ENCODE measurements around the gene MIOX. TPM values are rescaled to one million over a fixed set of nuclear protein-coding genes. Genes with fewer than 3 reads are reported as not detected.

Gene MIOX
- total and polyA plus RNA-seq, 10 of the 15 experiments (the other 5 are each of a cell fraction or from before 2014, with no cell fraction given): 0.10 to 0.31 TPM; not detected in 8

DNA sequence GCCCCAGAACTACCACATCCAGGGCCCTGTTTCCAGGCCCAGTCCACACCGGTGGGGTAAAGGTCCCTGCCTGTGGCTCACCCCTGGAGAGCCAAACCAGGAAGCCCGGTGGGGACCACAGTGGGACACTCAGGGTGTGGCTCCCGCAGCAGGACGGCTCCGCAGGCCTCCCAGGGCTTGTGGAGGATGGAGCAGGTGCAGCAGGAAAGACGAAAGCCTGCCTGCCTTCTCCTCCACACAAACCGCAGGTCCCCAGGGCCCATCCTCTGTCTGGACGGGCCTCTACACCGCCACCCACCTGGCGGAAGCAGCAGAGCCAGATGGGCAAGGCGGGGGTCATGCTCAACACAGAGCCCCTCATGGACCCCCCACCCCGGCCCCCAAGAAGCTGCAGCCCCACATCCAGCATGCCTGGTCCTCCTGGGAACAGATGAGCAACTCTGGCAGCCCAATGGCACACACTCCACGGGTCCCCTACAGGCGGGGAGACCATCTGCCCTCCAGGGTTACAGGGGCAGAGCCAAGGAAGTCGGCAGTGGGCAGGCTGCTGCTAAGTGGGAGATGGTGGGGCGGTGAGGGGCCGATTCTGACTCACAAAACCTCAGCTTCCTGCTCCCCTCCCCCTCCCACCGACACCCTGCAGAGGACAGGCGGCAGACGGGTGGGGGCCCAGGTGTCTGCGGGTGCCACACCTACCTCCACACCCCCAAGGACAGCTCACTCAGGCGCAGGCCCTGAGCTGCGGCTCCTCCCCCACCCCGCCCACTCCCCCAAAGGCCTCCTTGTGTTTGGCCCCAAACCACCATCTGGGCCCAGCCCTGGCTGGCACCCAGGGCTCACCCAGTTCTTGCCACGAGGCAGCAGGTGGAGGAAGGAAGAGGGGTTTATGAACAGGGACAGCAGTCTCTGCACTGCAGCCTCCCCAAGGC lies 17.0 kb upstream of the MIOX start (continued):
- TF ChIP-seq, protein P1, sequence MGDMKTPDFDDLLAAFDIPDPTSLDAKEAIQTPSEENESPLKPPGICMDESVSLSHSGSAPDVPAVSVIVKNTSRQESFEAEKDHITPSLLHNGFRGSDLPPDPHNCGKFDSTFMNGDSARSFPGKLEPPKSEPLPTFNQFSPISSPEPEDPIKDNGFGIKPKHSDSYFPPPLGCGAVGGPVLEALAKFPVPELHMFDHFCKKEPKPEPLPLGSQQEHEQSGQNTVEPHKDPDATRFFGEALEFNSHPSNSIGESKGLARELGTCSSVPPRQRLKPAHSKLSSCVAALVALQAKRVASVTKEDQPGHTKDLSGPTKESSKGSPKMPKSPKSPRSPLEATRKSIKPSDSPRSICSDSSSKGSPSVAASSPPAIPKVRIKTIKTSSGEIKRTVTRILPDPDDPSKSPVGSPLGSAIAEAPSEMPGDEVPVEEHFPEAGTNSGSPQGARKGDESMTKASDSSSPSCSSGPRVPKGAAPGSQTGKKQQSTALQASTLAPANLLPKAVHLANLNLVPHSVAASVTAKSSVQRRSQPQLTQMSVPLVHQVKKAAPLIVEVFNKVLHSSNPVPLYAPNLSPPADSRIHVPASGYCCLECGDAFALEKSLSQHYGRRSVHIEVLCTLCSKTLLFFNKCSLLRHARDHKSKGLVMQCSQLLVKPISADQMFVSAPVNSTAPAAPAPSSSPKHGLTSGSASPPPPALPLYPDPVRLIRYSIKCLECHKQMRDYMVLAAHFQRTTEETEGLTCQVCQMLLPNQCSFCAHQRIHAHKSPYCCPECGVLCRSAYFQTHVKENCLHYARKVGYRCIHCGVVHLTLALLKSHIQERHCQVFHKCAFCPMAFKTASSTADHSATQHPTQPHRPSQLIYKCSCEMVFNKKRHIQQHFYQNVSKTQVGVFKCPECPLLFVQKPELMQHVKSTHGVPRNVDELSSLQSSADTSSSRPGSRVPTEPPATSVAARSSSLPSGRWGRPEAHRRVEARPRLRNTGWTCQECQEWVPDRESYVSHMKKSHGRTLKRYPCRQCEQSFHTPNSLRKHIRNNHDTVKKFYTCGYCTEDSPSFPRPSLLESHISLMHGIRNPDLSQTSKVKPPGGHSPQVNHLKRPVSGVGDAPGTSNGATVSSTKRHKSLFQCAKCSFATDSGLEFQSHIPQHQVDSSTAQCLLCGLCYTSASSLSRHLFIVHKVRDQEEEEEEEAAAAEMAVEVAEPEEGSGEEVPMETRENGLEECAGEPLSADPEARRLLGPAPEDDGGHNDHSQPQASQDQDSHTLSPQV (IDR thresholded peaks at IDR 0.05): no peak
- TF ChIP-seq RAD51 (IDR thresholded peaks at IDR 0.05) (no peak), SMAD5 (IDR thresholded peaks at IDR 0.05; ENCODE audit: low read depth) (no peak), KDM1A (IDR thresholded peaks at IDR 0.05; ENCODE audit: borderline replicate concordance) (no peak), CEBPB (IDR thresholded peaks at IDR 0.05; ENCODE audit: borderline replicate concordance in 1 of 2, low read depth in 2 of 2, low read length in 2 of 2) (no peak), POLR2AphosphoS5 (IDR thresholded peaks at IDR 0.05; ENCODE audit: low read length) (peak; percentile 30; the same call in 1 of the 2 replicates), TCF3 (IDR thresholded peaks at IDR 0.05; ENCODE audit: borderline replicate concordance, insufficient read depth, low read depth, low read length) (peak; percentile 99), FOXM1 (IDR thresholded peaks at IDR 0.05; ENCODE audit: low read depth, low read length) (no peak), BACH1 (IDR thresholded peaks at IDR 0.05; ENCODE audit: borderline replicate concordance) (peak; percentile 59; the same call in 1 of the 2 replicates), CBX3 (IDR thresholded peaks at IDR 0.05; ENCODE audit: borderline replicate concordance, low read depth) (no peak), STAT3 (IDR thresholded peaks at IDR 0.05; ENCODE audit: low read depth, low read length) (no peak), BRCA1 (IDR thresholded peaks at IDR 0.05; ENCODE audit: low read depth, low read length) (no peak), TCF7 (IDR thresholded peaks at IDR 0.05; ENCODE audit: borderline replicate concordance) (no peak), IKZF2 (IDR thresholded peaks at IDR 0.05) (peak; percentile 52 to 65; a peak in 3 of 4 replicates), CBX5 (IDR thresholded peaks at IDR 0.05; ENCODE audit: low read depth) (no peak), GABPA (IDR thresholded peaks at IDR 0.05; ENCODE audit: low read depth) (no peak)
- TF ChIP-seq, protein P2, sequence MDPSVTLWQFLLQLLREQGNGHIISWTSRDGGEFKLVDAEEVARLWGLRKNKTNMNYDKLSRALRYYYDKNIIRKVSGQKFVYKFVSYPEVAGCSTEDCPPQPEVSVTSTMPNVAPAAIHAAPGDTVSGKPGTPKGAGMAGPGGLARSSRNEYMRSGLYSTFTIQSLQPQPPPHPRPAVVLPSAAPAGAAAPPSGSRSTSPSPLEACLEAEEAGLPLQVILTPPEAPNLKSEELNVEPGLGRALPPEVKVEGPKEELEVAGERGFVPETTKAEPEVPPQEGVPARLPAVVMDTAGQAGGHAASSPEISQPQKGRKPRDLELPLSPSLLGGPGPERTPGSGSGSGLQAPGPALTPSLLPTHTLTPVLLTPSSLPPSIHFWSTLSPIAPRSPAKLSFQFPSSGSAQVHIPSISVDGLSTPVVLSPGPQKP (IDR thresholded peaks at IDR 0.05; ENCODE audit: low read depth, low read length): no peak
- TF ChIP-seq, protein P3, sequence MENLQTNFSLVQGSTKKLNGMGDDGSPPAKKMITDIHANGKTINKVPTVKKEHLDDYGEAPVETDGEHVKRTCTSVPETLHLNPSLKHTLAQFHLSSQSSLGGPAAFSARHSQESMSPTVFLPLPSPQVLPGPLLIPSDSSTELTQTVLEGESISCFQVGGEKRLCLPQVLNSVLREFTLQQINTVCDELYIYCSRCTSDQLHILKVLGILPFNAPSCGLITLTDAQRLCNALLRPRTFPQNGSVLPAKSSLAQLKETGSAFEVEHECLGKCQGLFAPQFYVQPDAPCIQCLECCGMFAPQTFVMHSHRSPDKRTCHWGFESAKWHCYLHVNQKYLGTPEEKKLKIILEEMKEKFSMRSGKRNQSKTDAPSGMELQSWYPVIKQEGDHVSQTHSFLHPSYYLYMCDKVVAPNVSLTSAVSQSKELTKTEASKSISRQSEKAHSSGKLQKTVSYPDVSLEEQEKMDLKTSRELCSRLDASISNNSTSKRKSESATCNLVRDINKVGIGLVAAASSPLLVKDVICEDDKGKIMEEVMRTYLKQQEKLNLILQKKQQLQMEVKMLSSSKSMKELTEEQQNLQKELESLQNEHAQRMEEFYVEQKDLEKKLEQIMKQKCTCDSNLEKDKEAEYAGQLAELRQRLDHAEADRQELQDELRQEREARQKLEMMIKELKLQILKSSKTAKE (IDR thresholded peaks at IDR 0.05; ENCODE audit: low read depth, poor library complexity, severe bottlenecking): peak; percentile 78
- TF ChIP-seq, protein P4, sequence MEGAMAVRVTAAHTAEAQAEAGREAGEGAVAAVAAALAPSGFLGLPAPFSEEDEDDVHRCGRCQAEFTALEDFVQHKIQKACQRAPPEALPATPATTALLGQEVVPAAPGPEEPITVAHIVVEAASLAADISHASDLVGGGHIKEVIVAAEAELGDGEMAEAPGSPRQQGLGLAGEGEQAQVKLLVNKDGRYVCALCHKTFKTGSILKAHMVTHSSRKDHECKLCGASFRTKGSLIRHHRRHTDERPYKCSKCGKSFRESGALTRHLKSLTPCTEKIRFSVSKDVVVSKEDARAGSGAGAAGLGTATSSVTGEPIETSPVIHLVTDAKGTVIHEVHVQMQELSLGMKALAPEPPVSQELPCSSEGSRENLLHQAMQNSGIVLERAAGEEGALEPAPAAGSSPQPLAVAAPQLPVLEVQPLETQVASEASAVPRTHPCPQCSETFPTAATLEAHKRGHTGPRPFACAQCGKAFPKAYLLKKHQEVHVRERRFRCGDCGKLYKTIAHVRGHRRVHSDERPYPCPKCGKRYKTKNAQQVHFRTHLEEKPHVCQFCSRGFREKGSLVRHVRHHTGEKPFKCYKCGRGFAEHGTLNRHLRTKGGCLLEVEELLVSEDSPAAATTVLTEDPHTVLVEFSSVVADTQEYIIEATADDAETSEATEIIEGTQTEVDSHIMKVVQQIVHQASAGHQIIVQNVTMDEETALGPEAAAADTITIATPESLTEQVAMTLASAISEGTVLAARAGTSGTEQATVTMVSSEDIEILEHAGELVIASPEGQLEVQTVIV (IDR thresholded peaks at IDR 0.05; ENCODE audit: borderline replicate concordance, partially characterized antibody): no peak
